Hematopoietic multipotent progenitor cell treated with erythropoietin and hydrocortisone succinate and interleukin-3 and kit ligand, for 8 days (in vitro differentiated cells): ENCODE results near the gene DIRAS1.
A peak's percentile ranks its signal among the peaks of the same experiment; 100 is the strongest.

Experiments
- DNase-seq: peaks from one replicate; pipeline ENCODE4 v3.0.0-alpha.2; 2015

The DIRAS1 gene

GRCh38 chr19:2754659-2755447, 33.7 kb upstream of the DIRAS1 start:
- DNase-seq = no peak

GRCh38 chr19:2751438-2751830, 30.3 kb upstream of the DIRAS1 start:
- no peak for DNase-seq

DNA sequence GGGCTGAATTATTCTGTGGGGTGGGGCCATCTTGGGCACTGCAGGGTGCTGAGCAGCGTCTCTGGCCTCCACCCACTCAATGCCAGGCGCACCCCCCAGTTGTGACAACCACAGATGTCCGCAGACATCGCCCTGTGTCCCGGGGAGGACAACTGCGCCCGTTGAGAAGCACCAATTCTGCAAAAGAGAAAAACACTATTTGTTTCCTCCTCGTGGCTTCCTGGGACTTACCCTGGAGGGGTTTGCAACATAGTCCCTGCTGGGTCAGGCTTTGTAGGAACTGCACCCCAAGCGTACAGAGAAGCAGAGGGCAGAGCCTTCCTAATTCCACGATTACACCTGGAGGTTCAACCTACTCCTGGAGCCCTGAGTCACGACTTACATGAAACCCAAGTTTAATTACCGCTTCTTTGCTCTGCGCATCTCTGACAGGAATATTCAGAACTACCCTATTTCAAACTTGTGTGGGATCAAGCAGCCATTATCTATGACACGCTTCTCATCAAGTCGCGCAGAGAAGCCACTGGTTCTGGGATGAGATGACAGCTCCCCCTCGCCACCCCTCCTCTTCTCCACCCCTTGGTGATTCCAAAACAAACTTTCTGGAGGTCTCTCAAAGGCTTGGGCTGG, 29.8 kb upstream of the DIRAS1 start:
- no peak for DNase-seq

DNA sequence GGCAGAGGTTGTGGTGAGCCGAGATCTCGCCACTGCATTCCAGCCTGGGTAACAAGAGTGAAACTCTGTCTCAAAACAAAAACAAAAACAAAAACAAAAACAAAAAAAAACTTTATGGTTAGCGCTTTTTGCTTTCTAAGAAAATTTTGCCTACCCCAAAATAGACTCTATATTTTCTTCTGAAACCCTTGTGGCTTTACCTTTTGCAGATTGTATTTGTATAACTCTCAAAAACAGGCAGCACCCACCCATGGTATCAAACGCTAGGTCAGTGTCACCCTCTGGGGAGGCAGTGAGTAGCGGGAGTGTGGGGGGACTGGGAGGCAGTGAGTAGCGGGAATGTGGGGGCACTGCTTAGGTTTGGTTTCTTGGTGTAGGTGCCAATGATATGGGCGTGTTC, 26.2 kb upstream of the DIRAS1 start:
- no peak for DNase-seq

- DNase-seq = no peak
Observed at GRCh38 chr19:2744113-2744512, 22.9 kb upstream of the DIRAS1 start.

GRCh38 chr19:2743099-2743498, 21.9 kb upstream of the DIRAS1 start:
- no peak for DNase-seq

GRCh38 chr19:2740314-2740656, 19.1 kb upstream of the DIRAS1 start:
- no peak for DNase-seq

DNA sequence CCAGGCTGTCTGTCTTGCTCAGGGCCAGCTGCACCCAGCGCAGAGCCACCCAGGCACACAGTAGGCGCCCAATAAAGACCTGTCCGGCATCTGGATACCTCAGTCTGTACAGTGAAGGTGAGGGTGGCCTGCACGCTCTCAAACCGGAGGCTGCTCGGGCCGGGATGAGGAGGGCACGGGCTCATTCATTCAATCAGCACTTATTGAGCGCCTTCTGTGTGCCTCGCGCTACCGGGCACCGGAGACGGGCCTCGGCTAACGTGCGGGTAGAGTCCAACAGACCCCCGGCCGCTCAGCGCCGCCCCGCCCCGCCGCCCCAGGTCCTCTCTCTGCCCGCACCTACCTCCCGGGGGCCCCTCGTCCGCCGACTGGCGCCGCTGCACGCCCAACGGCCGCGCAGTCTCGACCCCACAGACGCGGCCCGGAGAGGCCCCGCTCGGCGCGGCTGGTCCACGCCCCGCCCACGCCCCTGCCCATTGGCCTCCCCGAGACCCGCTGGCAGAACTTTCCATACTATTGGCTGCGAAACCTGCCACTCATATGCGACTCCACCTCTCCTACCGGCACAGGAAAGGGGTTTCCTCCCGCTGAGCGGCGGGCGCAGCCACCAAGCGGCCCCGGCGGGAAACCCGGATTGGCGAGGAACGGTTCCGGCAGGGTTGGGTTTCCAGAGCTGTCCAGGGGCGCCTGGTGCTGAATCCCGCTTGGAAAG, 18.6 kb upstream of the DIRAS1 start, which contains the start of gene SLC39A3:
Gene SLC39A3 (minus strand): TSS at position 416 of the 712 bp plus-strand sequence. CDS start 2,760 bp downstream, outside the sequence.
- DNase-seq = peak; percentile 98

DNA sequence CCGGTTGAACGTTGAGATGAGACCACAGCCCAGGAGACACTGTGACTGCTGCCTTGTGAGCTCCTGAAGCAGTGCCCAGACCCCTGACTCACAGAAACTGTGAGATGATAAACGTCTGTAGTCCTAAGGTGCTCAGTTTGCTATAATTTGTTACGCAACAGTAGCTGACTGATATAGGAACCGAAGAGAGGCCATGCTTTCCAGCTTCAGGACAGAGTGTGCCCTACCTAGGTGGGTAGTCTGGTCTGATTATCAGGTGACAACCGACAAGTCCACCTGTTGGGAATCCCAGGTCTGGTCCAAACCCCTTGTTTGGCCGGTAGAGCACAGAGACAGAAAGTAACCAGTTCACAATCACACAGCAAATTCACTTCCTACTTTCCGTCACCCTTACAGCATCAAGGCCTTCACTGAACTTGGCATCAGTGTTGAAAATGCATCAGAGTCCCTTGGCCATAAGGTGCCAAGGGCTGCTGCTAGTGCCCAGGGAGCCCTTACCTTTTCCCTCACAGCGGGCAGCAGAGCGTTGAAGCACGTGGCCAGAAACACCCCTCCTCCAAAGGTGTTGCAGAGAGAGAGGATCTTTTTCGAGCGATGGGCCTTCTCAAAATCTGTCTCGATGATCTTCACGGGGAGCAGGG, 15.5 kb upstream of the DIRAS1 start:
- no peak for DNase-seq

- DNase-seq = no peak
Observed at GRCh38 chr19:2735374-2735773, 14.2 kb upstream of the DIRAS1 start.

- no peak for DNase-seq
Observed at GRCh38 chr19:2734589-2735288, 13.6 kb upstream of the DIRAS1 start.

DNA sequence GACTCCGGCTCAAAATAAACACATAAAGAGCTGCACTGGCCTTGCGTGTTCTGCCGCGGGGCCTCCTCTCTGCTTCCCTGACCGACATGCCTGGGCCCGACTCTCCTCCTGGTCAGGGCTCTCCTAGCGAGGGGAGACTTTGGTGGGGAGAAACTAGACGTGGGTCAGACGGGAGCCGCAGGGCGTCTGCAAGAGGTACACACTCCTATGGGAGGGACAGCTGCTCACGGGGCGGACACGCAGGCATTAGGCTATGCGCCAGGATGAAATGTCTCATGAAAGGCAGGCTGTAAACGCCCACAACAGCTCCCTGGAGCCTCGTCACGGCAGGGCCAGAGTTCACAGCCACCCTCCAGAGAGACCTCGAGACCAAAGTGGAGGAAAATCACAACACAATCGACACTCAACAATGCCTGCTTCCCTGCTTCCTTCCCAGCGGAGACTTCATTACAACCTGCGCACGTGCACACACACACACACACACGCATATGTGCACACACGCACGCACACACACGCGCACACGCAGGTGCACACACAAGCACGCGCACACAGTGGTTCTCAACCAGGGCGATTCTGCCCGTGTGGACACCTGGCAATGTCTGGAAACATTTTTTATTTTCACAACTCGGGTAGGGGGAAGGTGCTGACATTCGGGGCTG, 12.9 kb upstream of the DIRAS1 start:
- DNase-seq = no peak

DNA sequence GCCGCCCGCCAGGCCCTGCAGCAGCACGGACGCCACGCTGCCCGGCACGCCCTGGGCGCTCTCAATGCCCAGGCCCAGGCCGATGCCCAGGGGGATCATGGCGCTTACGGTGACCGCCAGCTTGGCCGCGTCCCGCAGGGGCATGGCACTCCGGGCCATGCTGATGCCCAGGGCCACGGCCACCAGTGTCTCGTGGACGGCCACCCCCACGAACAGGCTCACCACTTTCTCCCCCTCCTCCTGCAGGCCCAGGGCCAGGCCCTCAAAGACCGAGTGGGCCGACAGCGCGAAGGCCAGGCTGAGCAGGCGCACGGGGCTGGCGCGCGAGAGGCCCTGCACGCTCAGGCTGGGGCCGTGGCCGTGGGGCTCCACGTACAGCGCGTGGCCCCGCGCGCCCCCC, 11.7 kb upstream of the DIRAS1 start:
- no peak for DNase-seq

GRCh38 chr19:2732157-2732725, 11.1 kb upstream of the DIRAS1 start:
- DNase-seq = no peak

GRCh38 chr19:2731181-2731995, 10.2 kb upstream of the DIRAS1 start:
- no peak for DNase-seq

- no peak for DNase-seq
Observed at GRCh38 chr19:2729943-2730818, 9.0 kb upstream of the DIRAS1 start.

GRCh38 chr19:2728783-2729387, 7.7 kb upstream of the DIRAS1 start:
- no peak for DNase-seq

DNA sequence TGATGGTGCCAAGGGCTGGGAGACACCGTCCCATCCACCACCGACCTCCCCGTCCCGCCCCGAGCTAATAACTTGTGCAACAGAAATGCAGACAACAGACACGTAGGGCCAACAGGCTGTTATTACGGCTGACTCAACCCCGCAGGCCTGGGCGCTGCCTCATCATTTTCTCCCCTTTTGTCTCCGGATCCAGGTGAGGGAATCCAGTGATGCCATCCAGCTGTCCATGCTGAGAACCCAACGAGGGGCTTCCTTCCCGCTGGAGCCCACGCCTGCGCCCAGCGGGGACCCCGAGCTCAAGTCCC, 6.4 kb upstream of the DIRAS1 start:
- DNase-seq = no peak

DNA sequence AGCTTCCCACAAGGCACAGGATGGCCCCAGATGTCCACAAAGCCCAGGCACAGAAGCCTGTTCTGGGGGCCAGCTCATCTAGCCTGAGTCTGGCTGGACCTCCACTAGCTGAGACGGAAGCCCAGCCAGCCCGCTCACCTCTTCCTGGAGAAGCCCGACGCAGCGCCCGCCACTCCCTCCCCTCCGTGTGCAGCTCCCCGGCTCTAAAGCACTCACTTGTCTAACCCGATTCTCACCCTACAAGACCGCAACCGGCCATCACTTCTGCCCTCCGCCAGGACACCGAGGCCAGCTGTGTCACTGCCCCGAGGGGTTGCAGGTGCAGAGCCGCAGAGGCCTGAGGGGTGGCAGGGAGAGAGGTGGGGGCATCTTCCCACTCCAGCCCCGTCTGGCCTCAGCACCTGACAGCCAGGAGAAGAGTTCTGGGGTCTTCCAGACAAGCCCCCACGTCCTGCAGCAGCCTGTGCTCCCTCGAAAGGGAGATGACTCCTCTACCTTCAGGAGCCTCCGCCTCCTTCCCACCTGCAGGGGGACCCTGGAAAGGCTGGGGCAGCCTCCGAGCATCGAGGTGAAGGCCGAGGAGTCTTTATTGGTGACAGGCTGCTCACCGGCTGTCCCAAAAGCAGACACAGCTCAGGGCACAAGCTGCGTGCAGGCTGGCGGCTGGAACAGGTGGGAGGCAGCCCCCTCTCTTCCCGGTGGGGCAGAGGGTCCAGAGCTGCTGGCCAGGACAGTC, 5.9 kb upstream of the DIRAS1 start:
- no peak for DNase-seq
